Activated T-helper 17 cell treated with anti-CD3 and anti-CD28 coated beads, Interleukin-2, amount 50 U/mL, for 72 hours (primary cell): ENCODE results near the gene ERBIN. TPM values are rescaled to one million over a fixed set of nuclear protein-coding genes. Genes with fewer than 3 reads are reported as not detected.
A peak's percentile ranks its signal among the peaks of the same experiment; 100 is the strongest.
"Not testable (repeated sequence)": the region's sequence is repeated elsewhere in the genome, so short reads cannot be mapped to it uniquely, and the experiment has no call there.

ENCODE experiments used
- ATAC-seq: fragments of 150-1000 bp; cut with Tn5 transposase; replicated peaks from 2 replicates; pipeline ENCODE4 v1.10.0; 2021; ENCODE audit warnings: mild to moderate bottlenecking, moderate library complexity
- H3K27ac Mint-ChIP-seq: one replicate; pipeline ENCODE4 v1.8.0; 2022; ENCODE audit warnings: mixed read lengths
- H3K27me3 Mint-ChIP-seq: one replicate; pipeline ENCODE4 v1.8.0; 2022; ENCODE audit warnings: mixed read lengths
- H3K36me3 Mint-ChIP-seq: one replicate; pipeline ENCODE4 v1.8.0; 2022; ENCODE audit warnings: low read depth, mild to moderate bottlenecking, mixed read lengths
- H3K4me1 Mint-ChIP-seq: one replicate; pipeline ENCODE4 v1.8.0; 2022; ENCODE audit warnings: mixed read lengths
- H3K4me3 Mint-ChIP-seq: one replicate; pipeline ENCODE4 v1.8.0; 2022; ENCODE audit warnings: mild to moderate bottlenecking, mixed read lengths
- H3K9me3 Mint-ChIP-seq: one replicate; pipeline ENCODE4 v1.8.0; 2022; ENCODE audit warnings: mixed read lengths
- total RNA-seq, 2 donors: library from RNA; stranded (reverse); gene quantifications; one replicate each; pipeline ENCODE4 v1.2.3, GENCODE V29; 2022

The ERBIN gene, protein sequence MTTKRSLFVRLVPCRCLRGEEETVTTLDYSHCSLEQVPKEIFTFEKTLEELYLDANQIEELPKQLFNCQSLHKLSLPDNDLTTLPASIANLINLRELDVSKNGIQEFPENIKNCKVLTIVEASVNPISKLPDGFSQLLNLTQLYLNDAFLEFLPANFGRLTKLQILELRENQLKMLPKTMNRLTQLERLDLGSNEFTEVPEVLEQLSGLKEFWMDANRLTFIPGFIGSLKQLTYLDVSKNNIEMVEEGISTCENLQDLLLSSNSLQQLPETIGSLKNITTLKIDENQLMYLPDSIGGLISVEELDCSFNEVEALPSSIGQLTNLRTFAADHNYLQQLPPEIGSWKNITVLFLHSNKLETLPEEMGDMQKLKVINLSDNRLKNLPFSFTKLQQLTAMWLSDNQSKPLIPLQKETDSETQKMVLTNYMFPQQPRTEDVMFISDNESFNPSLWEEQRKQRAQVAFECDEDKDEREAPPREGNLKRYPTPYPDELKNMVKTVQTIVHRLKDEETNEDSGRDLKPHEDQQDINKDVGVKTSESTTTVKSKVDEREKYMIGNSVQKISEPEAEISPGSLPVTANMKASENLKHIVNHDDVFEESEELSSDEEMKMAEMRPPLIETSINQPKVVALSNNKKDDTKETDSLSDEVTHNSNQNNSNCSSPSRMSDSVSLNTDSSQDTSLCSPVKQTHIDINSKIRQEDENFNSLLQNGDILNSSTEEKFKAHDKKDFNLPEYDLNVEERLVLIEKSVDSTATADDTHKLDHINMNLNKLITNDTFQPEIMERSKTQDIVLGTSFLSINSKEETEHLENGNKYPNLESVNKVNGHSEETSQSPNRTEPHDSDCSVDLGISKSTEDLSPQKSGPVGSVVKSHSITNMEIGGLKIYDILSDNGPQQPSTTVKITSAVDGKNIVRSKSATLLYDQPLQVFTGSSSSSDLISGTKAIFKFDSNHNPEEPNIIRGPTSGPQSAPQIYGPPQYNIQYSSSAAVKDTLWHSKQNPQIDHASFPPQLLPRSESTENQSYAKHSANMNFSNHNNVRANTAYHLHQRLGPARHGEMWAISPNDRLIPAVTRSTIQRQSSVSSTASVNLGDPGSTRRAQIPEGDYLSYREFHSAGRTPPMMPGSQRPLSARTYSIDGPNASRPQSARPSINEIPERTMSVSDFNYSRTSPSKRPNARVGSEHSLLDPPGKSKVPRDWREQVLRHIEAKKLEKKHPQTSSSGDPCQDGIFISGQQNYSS (N-terminal part only)
- total RNA-seq, result 10 to 100 TPM; 40.0 to 43.9 TPM

DNA sequence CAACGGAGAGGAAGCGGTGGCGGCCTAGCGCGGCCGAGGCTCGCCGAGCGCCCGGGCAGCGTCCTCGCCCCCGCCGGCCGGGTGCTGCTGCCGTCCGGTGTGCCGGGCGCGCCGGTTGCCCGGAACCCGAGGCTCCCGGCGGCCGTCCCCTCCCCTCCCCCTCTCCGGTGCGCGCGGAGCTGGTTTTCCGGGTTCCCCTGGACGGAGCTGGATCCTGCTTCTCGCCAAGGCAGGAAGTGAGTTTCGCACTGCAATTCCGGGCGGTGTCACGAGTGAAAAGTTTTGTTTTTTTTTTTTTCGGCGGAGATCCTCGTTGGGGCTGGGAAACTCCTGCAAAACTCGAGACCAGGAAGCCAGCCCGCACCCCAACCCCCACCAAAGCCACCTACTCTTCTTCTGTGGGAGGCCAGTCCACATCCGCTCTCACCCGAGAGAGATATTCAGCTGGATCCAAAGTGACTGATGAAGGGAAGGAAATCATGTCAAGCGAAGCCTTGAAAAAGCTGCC is at the start of gene ERBIN:
Gene ERBIN, plus strand, starts transcription at position 300 of the 508 bp plus-strand sequence. CDS start 66,144 bp downstream, outside the sequence.
- ATAC-seq, result peak; percentile 36
- H3K4me3 Mint-ChIP-seq, result peak within 1 kb of the TSS; percentile 90
- H3K4me1 Mint-ChIP-seq, result peaks cover 32% of the 10 kb centered on the region
- H3K27ac Mint-ChIP-seq, result peak within 1 kb of the TSS; percentile 83
- no peaks in the 10 kb centered on the region for H3K27me3 Mint-ChIP-seq
- H3K9me3 Mint-ChIP-seq, result no peaks in the 10 kb centered on the region
- peaks cover 19% of the 10 kb centered on the region for H3K36me3 Mint-ChIP-seq

DNA sequence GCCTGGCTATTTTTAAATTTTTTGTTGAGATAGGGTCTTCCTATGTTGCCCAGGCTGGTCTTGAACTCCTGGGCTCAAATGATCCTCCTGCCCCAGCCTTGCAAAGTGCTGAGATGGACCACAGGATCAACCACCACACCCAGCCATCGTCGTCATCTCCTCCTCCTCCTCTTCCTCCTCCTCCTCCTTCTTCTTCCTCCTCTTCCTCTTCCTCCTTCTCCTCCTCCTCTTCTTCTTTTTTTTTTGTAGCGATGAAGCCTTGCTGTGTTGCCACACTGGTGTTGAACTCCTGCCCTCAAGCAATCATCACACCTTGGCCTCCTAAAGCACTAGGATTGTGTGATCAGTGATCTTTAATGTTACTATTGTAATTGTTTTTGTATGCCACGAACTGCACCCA is 49.4 kb upstream of the ERBIN start:
- Mint-ChIP-seq H3K27me3 (no peaks in the 10 kb centered on the region), H3K4me3 (no peak overlapping the region), H3K9me3 (peaks cover 8% of the 10 kb centered on the region), H3K36me3 (no peaks in the 10 kb centered on the region), H3K4me1 (peaks cover 4% of the 10 kb centered on the region), H3K27ac (no peak overlapping the region)
- no peak for ATAC-seq

DNA sequence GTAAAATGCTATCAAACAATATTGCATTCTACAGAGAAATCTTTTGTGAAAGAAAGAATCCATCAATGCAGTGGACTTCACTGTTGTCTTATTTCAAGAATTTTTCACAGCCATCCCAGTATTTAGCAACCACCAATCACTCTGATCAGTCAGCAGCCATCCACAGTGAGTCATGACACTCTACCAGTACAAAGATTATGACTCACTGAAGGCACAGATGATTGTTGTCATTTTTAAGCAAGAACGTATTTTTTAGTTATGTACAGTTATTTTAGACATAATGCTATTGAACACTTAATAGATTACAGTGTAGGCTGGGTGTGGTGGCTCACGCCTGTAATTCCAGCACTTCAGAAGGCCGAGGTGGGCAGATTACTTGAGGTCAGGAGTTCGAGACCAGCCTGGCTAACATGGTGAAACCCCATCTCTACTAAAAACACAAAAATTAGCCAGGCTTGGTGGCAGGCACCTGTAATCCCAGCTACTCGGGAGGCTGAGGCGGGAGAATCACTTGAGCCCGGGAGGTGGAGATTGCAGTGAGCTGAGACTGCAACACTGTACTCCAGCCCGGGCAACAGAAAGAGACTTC is 46.6 kb upstream of the ERBIN start:
- H3K9me3 Mint-ChIP-seq, H3K27me3 Mint-ChIP-seq, H3K27ac Mint-ChIP-seq, H3K4me1 Mint-ChIP-seq, H3K4me3 Mint-ChIP-seq, H3K36me3 Mint-ChIP-seq: not testable (repeated sequence)
- peak; percentile 93 for ATAC-seq

DNA sequence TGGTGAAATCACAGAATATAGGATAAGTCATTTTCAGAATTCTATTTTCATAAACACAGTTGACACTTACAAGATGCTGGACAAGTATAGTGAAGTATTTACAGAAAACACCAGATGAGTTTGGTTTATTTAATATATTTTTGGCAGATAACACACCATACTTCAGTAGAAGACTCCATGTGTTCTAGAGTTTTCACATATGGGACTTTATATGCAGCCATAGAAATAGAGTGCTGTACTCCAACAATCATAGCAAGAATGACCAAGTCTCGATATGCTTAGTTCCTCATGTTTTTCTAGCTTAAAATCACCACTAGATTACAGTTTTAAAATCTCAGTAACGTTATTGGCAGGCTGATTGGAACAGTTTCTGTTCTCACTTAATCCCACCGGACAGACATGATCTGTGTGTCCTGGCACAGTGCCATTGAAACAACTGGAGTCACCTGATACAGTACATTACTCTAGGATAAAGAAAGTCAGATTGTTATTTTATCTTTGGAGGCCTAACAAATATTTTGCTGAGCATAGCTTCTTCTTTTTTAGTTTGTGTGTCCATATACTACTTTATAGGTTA is 45.8 kb upstream of the ERBIN start:
- Mint-ChIP-seq H3K27me3 (no peaks in the 10 kb centered on the region), H3K4me1 (peaks cover 4% of the 10 kb centered on the region), H3K4me3 (no peak overlapping the region), H3K36me3 (no peaks in the 10 kb centered on the region), H3K27ac (no peak overlapping the region), H3K9me3 (peaks cover 8% of the 10 kb centered on the region)
- no peak for ATAC-seq

DNA sequence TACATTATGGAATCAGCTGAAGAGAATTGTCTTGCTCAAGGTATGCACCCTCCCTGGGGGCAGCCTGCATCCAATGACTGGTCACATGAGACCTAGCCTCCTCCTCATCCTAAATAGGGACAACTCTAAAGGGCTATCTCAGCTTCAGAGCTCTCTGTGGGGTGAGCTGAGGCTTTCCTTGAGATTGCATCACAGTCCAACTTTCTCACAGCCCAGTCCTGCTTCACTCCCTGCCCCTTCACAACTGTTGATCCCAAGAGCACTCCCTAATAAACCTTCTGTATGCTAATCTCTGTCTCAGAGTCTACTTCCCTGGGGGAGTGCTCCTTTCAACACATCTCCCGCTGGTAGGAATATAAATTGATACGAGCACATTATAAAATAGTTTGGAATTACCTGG is 44.1 kb upstream of the ERBIN start:
- H3K27me3 Mint-ChIP-seq, result no peaks in the 10 kb centered on the region
- H3K27ac Mint-ChIP-seq, result no peak overlapping the region
- H3K4me1 Mint-ChIP-seq, result no peaks in the 10 kb centered on the region
- no peaks in the 10 kb centered on the region for H3K36me3 Mint-ChIP-seq
- no peak overlapping the region for H3K4me3 Mint-ChIP-seq
- no peak for ATAC-seq
- H3K9me3 Mint-ChIP-seq, result peaks cover 4% of the 10 kb centered on the region

DNA sequence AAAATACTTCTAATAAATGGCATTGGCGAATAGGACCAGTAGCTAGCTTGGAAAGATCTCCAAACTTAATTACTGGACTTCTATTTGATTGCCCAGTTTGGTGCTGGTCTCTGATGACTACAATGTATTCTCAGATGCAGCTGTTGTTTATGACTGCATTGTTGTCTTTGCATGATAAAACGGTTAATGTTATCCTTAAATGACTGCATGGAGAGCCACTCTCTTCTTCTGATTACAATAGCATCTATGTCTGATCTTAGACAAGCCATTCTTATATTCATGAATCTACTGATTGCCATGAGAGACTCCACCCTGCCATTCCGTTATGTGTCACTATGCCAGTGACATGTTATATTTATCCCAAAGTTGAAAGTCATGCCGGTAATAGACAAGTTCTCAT is 42.9 kb upstream of the ERBIN start:
- Mint-ChIP-seq H3K4me3 (no peak overlapping the region), H3K27me3 (no peaks in the 10 kb centered on the region), H3K27ac (no peak overlapping the region), H3K9me3 (peaks cover 2% of the 10 kb centered on the region), H3K4me1 (no peaks in the 10 kb centered on the region), H3K36me3 (no peaks in the 10 kb centered on the region)
- no peak for ATAC-seq

DNA sequence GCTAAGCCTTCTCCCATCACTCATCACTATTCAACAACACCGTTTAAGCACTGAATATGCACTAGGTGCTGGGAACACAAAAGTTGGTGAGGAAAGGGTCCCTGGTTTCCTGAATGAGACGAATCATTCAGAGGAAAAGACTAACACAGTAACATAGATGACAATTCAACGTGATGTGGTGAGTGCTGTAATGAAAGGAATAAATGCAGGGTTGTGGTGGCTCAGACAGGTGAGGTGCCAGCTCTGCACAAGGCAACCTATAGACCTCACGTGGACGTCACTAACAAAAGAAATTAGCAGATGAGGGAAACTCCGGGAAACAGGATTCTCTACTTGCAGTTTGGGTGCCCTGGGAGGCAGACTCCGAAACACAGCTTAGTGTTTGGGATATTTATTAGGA is 40.0 kb upstream of the ERBIN start:
- no peaks in the 10 kb centered on the region for H3K9me3 Mint-ChIP-seq
- H3K27me3 Mint-ChIP-seq, result no peaks in the 10 kb centered on the region
- no peak for ATAC-seq
- H3K27ac Mint-ChIP-seq, result no peak overlapping the region
- no peak overlapping the region for H3K4me3 Mint-ChIP-seq
- no peaks in the 10 kb centered on the region for H3K36me3 Mint-ChIP-seq
- no peaks in the 10 kb centered on the region for H3K4me1 Mint-ChIP-seq

DNA sequence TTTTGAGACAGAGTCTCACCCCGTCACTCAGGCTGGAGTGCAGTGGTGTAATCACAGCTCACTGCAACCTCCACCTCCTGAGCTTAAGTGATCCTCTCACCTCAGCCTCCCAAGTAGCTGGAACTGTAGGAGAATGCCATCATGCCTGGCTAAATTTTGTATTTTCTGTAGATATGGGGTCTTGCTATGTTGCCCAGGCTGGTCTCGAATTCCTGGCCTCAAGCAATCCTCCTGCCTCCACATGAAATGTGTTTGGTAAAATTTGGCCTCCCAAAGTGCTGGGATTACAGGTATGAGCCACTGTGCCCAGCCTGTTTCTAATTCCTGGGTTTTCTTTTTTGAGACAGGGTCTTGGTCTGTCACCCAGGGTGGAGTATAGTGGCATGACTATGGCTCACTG is 34.4 kb upstream of the ERBIN start:
- H3K36me3 Mint-ChIP-seq, ATAC-seq, H3K27ac Mint-ChIP-seq, H3K27me3 Mint-ChIP-seq, H3K9me3 Mint-ChIP-seq, H3K4me1 Mint-ChIP-seq, H3K4me3 Mint-ChIP-seq: not testable (repeated sequence)

DNA sequence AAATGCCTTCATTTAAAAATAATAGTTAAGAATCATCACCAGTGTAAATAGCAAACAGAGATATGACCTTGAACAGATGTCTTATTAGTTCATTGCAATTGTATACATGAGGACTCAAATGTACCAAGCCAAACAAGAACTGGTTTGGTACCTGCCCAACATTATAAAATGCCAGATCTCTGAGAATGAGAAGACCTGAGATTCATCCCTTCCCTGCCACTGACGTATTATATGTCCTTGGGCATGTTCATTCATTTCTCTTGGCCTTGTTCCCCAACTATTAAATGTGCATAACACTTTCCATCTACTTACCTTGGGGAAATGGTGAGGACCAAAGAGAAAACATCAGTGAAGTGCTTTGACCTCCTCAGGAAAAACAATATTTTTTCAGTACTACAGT is 33.6 kb upstream of the ERBIN start:
- Mint-ChIP-seq H3K4me3 (no peak overlapping the region), H3K9me3 (no peaks in the 10 kb centered on the region), H3K36me3 (no peaks in the 10 kb centered on the region), H3K27ac (no peak overlapping the region), H3K4me1 (no peaks in the 10 kb centered on the region), H3K27me3 (no peaks in the 10 kb centered on the region)
- ATAC-seq, result no peak

DNA sequence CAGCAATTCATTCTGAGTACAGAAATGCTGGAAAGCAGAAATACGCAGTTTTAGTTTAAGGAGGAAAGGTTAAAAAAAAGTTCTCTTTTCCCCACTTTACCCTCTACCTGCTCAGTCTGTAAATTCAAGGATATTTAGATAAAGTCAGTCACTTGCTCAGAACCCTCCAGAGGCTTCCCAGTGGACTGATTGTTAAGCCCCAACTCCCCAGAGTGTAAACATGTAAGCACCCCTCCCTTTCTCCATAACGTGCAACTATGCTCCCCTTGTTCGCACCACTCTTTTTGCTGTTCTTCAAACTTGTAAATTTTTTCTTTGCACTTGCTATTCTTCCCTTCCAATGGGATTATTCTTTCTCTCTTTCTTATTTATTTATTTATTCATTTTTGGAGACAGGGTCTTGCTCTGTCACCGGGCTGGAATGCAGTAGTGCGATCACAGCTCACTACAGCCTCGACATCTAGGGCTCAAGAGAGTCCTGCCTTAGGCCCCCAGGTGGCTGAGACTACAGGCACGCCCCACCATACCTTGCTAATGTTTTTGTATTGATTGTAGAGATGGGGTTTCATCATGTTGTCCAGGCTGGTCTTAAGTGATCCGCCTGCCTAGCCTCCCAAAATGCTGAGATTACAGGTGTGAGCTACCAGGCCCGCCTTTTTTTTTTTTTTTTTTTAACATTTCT is 32.5 kb upstream of the ERBIN start:
- no peaks in the 10 kb centered on the region for H3K36me3 Mint-ChIP-seq
- H3K4me3 Mint-ChIP-seq, result no peak overlapping the region
- H3K4me1 Mint-ChIP-seq, result no peaks in the 10 kb centered on the region
- no peak overlapping the region for H3K27ac Mint-ChIP-seq
- H3K9me3 Mint-ChIP-seq, result no peaks in the 10 kb centered on the region
- H3K27me3 Mint-ChIP-seq, result no peaks in the 10 kb centered on the region
- no peak for ATAC-seq

DNA sequence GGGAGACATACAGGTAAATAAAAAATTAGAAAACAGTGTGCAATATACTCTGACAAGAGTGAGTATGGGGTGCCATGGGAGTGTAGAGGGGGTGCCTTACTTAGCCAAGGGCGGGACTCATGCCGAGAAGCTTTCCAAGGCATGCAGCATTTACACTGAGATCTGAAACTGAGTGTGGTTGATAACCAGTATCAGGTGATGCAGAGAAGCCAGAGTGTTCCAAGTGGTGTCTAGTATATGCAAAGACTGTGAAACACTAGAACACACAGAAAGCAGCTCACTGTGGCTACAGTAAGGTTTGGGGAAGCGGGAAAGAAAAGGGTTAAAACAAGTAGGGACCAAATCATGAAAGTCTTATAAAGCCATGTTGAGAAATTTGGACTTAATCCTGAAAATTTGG is 30.5 kb upstream of the ERBIN start:
- ATAC-seq, result no peak
- Mint-ChIP-seq H3K4me3 (no peak overlapping the region), H3K4me1 (no peaks in the 10 kb centered on the region), H3K9me3 (peaks cover 5% of the 10 kb centered on the region), H3K27me3 (no peaks in the 10 kb centered on the region), H3K27ac (no peak overlapping the region), H3K36me3 (no peaks in the 10 kb centered on the region)

DNA sequence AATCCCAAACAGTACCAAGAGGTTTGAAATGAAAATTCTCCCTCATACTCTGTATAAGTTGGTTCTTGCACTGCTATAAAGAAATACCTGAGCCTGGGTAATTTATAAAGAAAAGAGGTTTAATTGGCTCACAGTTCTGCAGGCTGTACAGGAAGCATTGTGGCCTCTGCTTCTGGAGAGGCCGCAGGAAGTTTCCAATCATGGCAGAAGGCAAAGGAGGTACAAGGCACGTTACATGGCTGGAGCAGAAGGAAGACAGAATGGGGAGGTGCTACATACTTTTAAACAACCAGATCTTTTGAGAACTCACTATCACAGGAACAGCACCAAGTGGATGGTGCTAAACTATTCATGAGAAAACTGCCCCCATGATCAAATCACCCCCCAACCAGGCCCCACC is 25.6 kb upstream of the ERBIN start:
- H3K4me3 Mint-ChIP-seq, result no peak overlapping the region
- no peak overlapping the region for H3K27ac Mint-ChIP-seq
- H3K36me3 Mint-ChIP-seq, result no peaks in the 10 kb centered on the region
- H3K27me3 Mint-ChIP-seq, result no peaks in the 10 kb centered on the region
- no peaks in the 10 kb centered on the region for H3K4me1 Mint-ChIP-seq
- H3K9me3 Mint-ChIP-seq, result peaks cover 5% of the 10 kb centered on the region
- ATAC-seq, result no peak

DNA sequence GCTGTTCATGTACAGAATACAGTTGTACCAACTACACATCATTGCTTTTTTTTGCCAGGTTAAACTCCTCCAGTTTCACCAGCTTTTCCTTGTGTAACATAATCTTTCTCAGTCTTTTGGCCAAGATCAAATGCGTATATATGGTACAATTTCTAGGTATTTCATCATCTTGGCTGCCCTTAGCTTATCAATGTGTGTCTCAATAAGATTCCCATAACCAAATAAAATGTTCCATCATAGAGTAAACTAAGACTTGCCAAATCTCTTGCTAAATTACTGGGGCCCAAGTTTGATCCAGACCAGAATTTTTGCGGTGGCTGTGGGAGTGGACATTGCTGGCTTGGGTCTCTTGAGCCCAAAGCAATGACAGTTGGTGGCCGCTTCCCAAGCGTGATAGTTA is 24.3 kb upstream of the ERBIN start:
- no peaks in the 10 kb centered on the region for H3K36me3 Mint-ChIP-seq
- peaks cover 5% of the 10 kb centered on the region for H3K9me3 Mint-ChIP-seq
- no peaks in the 10 kb centered on the region for H3K4me1 Mint-ChIP-seq
- H3K4me3 Mint-ChIP-seq, result no peak overlapping the region
- ATAC-seq, result no peak
- no peaks in the 10 kb centered on the region for H3K27me3 Mint-ChIP-seq
- H3K27ac Mint-ChIP-seq, result no peak overlapping the region
